GM21786 (cell line): Measurements from ENCODE around the gene PLXNB3.
"Not testable (repeated sequence)": the region's sequence is repeated elsewhere in the genome, so short reads cannot be mapped to it uniquely, and the experiment has no call there.

Experiments used
- ATAC-seq: cut with Tn5 transposase; IDR thresholded peaks from one replicate; pipeline ENCODE4 v1.9.1; 2021; ENCODE audit not compliant: unreplicated experiment

PLXNB3 gene

DNA sequence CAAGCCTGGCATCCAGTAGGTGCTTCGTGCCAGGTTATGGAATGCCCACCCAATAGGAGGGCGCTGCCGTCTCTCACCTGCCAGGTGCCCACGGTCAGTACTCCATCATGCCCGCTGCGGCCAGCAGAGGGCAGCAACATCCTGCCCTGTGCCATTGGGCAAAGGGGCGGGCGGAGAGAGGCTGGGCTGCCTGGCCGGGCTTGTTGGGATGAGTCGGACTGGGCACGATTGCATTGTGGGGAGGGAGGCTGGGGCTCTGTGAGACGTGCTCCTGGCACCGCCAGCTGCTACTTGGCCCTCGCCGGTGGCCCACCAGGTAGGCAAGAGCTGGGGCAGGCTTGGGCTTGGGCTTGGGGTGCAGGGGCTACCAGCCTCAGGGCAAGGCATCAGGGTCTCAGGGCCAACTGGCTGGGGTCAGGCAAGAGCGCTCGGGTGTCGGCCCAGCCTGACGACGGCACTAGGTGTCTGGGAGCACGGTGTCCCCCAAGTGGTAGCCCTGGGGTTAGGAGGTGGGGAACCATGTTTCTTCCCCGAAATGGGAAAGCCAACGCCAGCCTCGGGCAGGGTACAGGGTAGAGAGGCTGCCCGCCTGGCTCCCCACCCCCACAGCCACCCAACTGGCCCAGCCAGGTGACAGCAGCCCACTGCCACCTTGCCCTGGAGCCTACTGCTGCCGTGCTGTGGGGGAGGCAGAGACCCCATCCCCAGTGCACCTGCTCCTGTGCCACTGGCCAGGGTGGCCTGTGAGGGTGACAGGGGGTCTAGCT is at the start of gene PLXNB3:
Gene PLXNB3, plus strand, starts transcription at position 261 of the 767 bp plus-strand sequence. CDS start 1,287 bp downstream, outside the sequence.
- peak; percentile 78 for ATAC-seq

DNA sequence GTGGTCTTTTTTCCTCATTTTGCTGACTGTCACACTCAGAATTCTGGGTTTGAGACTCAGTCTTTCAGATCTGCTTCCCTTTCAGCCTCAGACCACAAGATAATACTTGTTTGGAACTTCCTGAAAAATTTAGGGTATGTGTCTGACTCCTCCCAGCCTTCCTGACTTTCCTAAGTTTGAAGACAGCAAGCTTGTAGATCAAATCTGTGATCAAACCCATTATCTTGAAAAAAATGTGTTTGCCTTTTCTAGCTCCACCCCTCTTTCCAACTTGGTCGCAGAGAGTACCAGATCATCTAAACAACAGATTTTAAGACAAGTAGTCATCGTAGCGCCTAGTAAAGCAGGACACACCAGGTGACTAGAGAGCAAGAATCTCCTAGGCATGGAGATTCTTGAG is 49.8 kb upstream of the PLXNB3 start:
- no peak for ATAC-seq

DNA sequence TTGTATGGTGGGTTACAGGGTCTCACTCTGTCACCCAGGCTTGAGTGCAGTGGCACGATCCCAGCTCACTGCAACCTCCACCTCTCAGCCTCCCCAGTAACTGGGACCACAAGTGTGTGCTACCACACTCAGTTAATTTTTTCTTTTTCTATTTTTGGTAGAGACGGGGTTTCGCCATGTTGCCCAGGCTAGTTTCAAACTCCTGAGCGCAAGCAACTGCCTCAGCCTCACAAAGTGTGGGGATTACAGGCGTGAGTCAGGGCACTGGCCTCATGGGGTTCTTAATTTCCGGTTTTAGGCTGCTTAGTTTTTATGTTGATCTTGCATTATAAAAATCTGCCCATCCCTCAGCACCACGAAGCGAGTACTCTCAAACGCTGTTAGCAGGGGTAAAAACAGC is 46.6 kb upstream of the PLXNB3 start:
- ATAC-seq, result no peak

GRCh38 chrX:153719238-153719637 is 44.8 kb upstream of the PLXNB3 start:
- ATAC-seq, result no peak

DNA sequence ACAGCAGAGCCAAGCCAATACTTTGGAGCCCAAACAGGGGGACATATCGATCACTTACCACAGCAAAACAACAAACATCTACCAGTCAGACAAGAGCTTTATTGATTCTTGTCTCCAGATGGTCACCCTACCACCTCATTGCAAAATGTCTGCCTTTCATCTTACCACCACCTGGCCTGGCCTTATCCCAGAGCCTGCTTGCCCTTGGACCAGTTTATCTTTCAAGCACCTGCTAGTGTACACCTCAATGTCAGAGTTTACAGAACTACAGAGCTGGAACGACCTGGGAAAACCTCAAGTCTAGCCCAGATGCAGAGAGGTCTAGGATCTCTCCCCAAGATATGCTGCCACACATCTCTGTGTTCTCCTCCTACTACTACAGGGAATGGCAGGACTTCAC is 44.3 kb upstream of the PLXNB3 start:
- ATAC-seq, result no peak

- ATAC-seq, result no peak
Measured at GRCh38 chrX:153722704-153723350, 41.2 kb upstream of the PLXNB3 start.

GRCh38 chrX:153723351-153724251 is 40.4 kb upstream of the PLXNB3 start:
- ATAC-seq, result peak; percentile 27

DNA sequence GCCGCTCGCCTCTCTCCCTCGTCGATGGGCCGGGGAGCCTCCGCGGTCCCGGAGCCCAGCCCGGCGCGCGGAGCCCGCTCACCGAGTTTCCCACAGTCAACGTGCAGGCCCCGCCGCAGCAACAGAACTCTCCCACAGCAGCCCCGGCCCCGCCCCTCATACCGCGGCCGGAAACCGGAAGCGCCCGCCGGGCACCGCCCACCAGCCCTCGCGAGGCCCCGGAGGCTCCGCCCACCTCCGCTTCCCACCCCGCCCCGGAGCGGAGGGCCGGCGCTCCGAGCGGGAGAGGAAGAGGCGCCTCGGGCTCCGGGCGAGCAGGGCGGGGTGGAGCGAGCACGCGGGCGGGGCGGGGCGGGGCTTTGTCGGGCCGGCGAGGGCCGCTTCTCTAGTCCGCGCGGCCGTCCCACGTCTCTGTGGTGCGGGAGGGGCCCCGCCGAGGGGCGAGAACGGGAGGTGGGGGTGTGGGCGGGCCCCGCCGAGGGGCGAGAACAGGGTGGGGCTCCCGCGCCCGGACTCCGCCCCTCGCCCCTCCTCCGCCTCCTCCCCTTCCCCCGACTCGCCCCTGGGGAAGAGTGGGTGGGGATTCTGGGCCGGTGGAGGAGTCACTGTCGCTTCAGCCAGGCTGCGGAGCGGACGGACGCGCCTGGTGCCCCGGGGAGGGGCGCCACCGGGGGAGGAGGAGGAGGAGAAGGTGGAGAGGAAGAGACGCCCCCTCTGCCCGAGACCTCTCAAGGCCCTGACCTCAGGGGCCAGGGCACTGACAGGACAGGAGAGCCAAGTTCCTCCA is 39.6 kb upstream of the PLXNB3 start, which contains the start of the genes ABCD1 and BCAP31:
Gene ABCD1, plus strand, starts transcription at position 605 of the 787 bp plus-strand sequence. CDS start 411 bp downstream, outside the sequence.
Gene BCAP31, minus strand, starts transcription at position 136 of the 787 bp plus-strand sequence. CDS start 1,143 bp downstream, outside the sequence.
- peak; percentile 45 for ATAC-seq

DNA sequence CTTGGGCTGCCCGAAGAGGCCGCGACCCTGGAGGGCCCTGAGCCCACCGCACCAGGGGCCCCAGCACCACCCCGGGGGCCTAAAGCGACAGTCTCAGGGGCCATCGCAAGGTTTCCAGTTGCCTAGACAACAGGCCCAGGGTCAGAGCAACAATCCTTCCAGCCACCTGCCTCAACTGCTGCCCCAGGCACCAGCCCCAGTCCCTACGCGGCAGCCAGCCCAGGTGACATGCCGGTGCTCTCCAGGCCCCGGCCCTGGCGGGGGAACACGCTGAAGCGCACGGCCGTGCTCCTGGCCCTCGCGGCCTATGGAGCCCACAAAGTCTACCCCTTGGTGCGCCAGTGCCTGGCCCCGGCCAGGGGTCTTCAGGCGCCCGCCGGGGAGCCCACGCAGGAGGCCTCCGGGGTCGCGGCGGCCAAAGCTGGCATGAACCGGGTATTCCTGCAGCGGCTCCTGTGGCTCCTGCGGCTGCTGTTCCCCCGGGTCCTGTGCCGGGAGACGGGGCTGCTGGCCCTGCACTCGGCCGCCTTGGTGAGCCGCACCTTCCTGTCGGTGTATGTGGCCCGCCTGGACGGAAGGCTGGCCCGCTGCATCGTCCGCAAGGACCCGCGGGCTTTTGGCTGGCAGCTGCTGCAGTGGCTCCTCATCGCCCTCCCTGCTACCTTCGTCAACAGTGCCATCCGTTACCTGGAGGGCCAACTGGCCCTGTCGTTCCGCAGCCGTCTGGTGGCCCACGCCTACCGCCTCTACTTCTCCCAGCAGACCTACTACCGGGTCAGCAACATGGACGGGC is 38.8 kb upstream of the PLXNB3 start:
- ATAC-seq, result no peak

DNA sequence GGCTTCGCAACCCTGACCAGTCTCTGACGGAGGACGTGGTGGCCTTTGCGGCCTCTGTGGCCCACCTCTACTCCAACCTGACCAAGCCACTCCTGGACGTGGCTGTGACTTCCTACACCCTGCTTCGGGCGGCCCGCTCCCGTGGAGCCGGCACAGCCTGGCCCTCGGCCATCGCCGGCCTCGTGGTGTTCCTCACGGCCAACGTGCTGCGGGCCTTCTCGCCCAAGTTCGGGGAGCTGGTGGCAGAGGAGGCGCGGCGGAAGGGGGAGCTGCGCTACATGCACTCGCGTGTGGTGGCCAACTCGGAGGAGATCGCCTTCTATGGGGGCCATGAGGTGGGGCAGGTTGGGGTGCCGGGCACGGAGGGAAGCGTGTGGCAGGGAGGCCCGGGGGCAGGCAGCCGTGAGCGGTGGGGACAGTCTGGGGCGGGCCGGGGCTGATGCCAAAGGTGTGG is 38.2 kb upstream of the PLXNB3 start:
- no peak for ATAC-seq

GRCh38 chrX:153726286-153727122 is 37.5 kb upstream of the PLXNB3 start:
- peak; percentile 56 for ATAC-seq

GRCh38 chrX:153727123-153727931 is 36.7 kb upstream of the PLXNB3 start:
- no peak for ATAC-seq

GRCh38 chrX:153728095-153728494 is 36.0 kb upstream of the PLXNB3 start:
- no peak for ATAC-seq

- no peak for ATAC-seq
Measured at GRCh38 chrX:153728951-153729631, 35.0 kb upstream of the PLXNB3 start.

DNA sequence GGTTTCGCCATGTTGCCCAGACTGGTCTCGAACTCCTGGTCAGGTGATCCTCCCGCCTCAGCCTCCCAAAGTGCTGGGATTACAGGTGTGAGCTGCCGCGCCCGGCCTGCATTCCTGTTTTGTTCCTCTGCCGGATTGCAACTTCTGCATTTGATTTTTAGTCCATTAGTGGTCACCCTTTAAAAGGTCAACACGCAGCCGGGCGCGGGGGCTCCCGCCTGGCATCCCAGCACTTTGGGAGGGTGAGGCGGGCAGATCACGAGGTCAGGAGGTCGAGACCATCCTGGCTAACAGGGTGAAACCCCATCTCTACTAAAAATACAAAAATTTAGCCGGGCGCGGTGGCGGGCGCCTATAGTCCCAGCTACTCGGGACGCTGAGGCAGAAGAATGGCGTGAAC is 33.9 kb upstream of the PLXNB3 start:
- ATAC-seq, result not testable (repeated sequence)

- ATAC-seq, result no peak
Measured at GRCh38 chrX:153731117-153731844, 32.8 kb upstream of the PLXNB3 start.

DNA sequence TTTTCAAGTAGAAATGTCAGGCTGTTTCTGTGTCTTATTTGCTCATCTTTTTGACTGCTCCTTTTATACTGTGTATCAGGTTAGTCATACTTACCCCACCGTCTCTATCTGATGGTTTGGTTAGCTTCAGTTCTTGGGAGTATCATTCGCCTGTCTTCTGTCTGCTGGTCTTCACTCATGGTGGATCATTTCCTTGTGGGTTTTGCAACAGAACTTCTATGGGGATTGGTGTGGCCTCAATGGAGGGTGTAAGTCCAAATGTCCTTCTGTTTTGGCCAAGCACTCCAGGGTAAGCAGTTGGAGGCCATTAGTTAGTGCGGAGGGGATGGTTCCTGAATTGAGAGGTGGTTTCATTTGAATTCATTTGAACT is 32.2 kb upstream of the PLXNB3 start:
- ATAC-seq, result no peak
